Measurements from ENCODE around the gene NPAS3.

Gene NPAS3

GRCh38 chr14:33404054-33404453, 465.4 kb downstream of the NPAS3 start:
- no peak overlapping the region for H3K27ac ChIP-seq (ENCODE audit: extremely low read depth, low read depth, low read length)
- CTCF ChIA-PET, result no interaction called here
- POLR2A ChIA-PET, result no interaction called here
- no peak overlapping the region for H3K4me3 ChIP-seq (ENCODE audit: low read depth, low read length)
- H3K4me1 ChIP-seq (ENCODE audit: control insufficient read depth, insufficient read depth, low read length), result peaks cover 3% of the 10 kb centered on the region; the same call in 1 of the 2 replicates
- H3K9me3 ChIP-seq (ENCODE audit: control insufficient read depth, insufficient read depth, low read depth, low read length), result peaks cover 9% of the 10 kb centered on the region; the same call in 1 of the 2 replicates
- TF ChIP-seq GLIS2 (tag by site-specific recombination; IDR thresholded peaks at IDR 0.05), result no peak
- no peak for TF ChIP-seq ZNF26 (tag by site-specific recombination; IDR thresholded peaks at IDR 0.05)
- no peak for TF ChIP-seq ZNF221 (tag by site-specific recombination; IDR thresholded peaks at IDR 0.05; ENCODE audit: borderline replicate concordance)
- no peak for TF ChIP-seq KLF7 (tag by site-specific recombination; IDR thresholded peaks at IDR 0.05; ENCODE audit: borderline replicate concordance)
- TF ChIP-seq ZNF513 (tag by site-specific recombination; IDR thresholded peaks at IDR 0.05), result no peak
- no peak for TF ChIP-seq ZNF518A (tag by site-specific recombination; conservative IDR thresholded peaks at IDR 0.05; ENCODE audit: low read depth)
- no peak for TF ChIP-seq ZNF133 (tag by site-specific recombination; IDR thresholded peaks at IDR 0.05)
- H3K36me3 ChIP-seq (ENCODE audit: control insufficient read depth in 2 of 2, insufficient read depth in 1 of 2, low read length in 2 of 2), result no peaks in the 10 kb centered on the region

- H3K4me1 ChIP-seq (ENCODE audit: control insufficient read depth, insufficient read depth, low read length), result peaks cover 3% of the 10 kb centered on the region; the same call in 1 of the 2 replicates
- no peaks in the 10 kb centered on the region for H3K36me3 ChIP-seq (ENCODE audit: control insufficient read depth in 2 of 2, insufficient read depth in 1 of 2, low read length in 2 of 2)
- peaks cover 9% of the 10 kb centered on the region; the same call in 1 of the 2 replicates for H3K9me3 ChIP-seq (ENCODE audit: control insufficient read depth, insufficient read depth, low read depth, low read length)
- POLR2A ChIA-PET, result no interaction called here
- H3K4me3 ChIP-seq (ENCODE audit: low read depth, low read length), result no peak overlapping the region
- H3K27ac ChIP-seq (ENCODE audit: extremely low read depth, low read depth, low read length), result no peak overlapping the region
- CTCF ChIA-PET, result no interaction called here
- TF ChIP-seq REPIN1 (tag by site-specific recombination; IDR thresholded peaks at IDR 0.05; ENCODE audit: low read depth), result no peak
- no peak for TF ChIP-seq ZNF747 (tag by site-specific recombination; IDR thresholded peaks at IDR 0.05)
- TF ChIP-seq ZNF18 (tag by site-specific recombination; IDR thresholded peaks at IDR 0.05), result 0 out of 2 replicates have a peak, but pooled peaks have one; percentile 14
- no peak for TF ChIP-seq ZNF510 (tag by site-specific recombination; IDR thresholded peaks at IDR 0.05; ENCODE audit: insufficient replicate concordance)
- TF ChIP-seq ZNF610 (tag by site-specific recombination; IDR thresholded peaks at IDR 0.05; ENCODE audit: borderline replicate concordance), result 0 out of 2 replicates have a peak, but pooled peaks have one; percentile 26
- TF ChIP-seq ZBTB17 (tag by site-specific recombination; IDR thresholded peaks at IDR 0.05), result no peak
- no peak for TF ChIP-seq ZSCAN5A (tag by site-specific recombination; IDR thresholded peaks at IDR 0.05)
- no peak for TF ChIP-seq RBAK (tag by site-specific recombination; IDR thresholded peaks at IDR 0.05)
- TF ChIP-seq ZXDB (tag by site-specific recombination; IDR thresholded peaks at IDR 0.05), result no peak
- no peak for TF ChIP-seq KLF17 (tag by site-specific recombination; IDR thresholded peaks at IDR 0.05)
- TF ChIP-seq ZNF404 (tag by site-specific recombination; IDR thresholded peaks at IDR 0.05), result no peak
- no peak for TF ChIP-seq ZBTB20 (tag by site-specific recombination; IDR thresholded peaks at IDR 0.05)
- TF ChIP-seq ZNF639 (tag by site-specific recombination; IDR thresholded peaks at IDR 0.05), result no peak
- TF ChIP-seq ZNF585B (tag by site-specific recombination; IDR thresholded peaks at IDR 0.05), result no peak
Observed at GRCh38 chr14:33404964-33405574, 466.4 kb downstream of the NPAS3 start.
